Stimulated activated naive CD4-positive, alpha-beta T cell (primary cell): Measurements from ENCODE around the gene CMSS1.
"Not testable (repeated sequence)": the region's sequence is repeated elsewhere in the genome, so short reads cannot be mapped to it uniquely, and the experiment has no call there.

Experiments used
- DNase-seq, 6 experiments: peaks; one replicate each; lab custom pipeline; 2025; lab: John Stamatoyannopoulos, UW

Gene CMSS1

DNA sequence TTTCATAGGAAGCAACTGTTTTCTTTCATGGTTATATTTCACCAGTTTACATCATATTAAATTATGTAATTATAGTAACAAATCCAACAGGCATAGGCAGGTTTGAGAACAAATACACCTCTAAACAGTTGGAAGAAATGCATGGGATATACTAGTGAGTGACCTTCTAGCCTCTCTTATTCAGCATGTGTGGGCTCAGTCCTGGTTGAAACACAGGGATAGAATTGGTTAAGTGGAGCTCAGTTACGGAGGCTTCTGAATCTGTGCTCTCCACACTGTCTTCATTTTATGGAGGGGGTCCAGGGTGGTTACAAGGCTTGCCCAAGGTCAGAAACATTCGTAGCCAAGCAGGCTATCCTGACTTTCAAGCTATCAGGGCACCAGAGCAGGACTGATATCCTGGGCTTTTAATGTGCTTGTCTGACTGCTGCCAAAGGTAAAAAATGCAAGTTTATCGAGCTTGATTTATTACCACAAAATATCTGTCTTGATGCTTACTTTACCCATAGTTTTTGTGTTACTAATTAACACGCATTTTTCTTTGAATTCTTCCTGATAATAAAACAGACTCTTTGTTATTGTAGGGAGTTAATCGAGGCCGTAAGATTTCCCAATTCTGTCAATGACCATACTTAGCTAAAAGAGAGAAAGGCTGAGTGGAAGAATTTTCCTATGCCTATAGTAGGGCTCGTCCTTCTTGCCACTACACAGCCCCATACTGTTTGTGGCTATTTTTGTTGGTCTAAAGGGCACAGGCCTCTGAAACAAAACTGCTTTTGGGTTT, 207.1 kb downstream of the CMSS1 start:
- no peak for DNase-seq

DNA sequence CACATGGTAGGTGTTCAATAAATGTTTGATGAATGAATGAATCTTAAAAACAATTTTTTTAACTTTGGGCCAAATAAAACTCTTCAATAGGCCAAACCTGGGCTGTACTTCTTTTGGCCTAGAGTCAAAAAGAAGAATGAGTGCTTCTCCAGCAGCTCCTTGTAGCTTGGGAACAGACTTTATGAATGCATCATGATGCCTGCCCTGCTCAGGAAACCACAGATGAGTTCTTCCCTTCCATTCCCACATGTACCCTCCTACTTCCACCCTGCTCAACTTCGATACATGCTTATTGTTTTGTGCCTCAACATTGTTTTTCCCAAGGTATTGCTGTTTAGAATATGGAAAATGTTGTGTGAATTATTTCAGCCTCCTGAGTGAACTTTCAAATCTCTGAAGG, 209.7 kb downstream of the CMSS1 start:
- no peak for DNase-seq

DNA sequence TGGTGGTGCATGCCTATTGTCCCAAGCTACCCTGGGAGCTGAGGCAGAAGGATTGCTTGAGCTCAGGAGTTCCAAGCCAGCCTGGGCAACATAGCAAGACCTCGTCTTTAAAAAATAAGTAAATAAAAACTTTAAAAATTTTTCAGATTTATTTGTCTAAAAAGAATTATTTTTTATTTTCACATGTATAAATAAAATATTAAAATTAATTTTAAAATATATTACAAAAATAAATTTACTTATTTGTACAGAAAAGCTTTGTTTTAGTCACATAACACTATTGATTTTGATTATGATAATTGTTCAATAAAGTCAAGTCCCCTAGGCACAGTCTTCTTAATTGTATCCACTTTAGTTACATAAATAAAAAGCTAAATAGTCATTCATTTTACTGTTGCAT, 211.4 kb downstream of the CMSS1 start:
- no peak for DNase-seq

DNA sequence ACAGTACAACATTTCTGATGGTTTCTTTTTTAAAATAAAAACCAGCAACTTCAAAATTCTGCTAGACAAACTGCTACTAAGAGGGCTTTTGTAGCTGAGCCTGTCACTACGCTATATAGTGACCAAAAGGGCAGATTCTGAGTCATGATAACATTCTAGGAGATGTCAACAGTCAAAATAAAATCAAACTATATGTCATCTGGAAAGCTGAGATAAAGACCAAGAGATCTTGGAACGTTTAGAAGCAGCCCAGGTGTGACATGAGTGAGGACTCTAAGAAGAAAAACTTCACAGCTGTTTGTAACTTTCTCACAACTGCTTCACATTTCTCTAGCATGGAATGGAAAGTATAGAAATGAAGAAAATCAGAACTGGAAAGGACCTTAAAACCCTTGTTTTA, 212.0 kb downstream of the CMSS1 start:
- DNase-seq, result no peak

DNA sequence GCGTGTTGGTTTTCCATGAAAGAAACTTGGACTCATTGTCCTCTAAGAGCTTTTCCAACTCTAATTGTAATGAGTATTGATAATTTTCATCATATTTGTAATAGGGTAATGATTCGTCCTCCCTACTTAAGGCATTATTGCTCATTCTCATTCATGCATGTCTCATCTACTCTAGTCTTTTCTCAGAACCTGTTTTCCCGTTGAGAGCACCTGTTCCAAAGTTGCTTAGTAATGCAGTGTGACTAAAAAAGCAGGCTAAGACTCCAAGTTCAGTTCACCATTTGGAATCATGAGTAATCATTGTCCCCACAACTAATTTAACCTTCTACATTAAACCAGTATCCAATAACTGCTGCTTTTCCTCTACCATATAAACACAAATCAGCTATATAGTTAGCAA, 212.7 kb downstream of the CMSS1 start:
- DNase-seq, result no peak

DNA sequence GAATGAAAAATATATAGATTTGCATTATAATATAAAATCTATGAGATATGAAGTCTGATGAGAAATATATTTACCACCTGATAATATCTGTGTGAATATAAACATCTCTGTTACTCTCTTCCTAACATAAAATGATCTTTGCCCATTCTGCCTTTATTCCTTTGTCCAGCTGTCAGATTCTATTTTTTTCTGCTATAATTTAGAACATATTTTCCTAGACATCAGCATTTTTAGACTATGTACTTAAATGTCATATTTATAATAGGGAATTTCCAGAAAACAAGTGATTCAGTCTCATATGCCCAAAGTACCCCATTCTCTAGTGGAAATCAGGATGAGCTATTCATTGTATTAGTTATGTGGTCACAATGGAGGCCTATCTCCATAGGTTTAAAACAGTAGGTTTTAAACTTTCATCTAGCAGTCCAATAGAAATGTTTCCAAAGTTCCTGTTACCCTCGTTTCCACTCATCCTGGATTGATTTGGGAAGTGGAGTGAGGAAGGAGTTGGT, 213.3 kb downstream of the CMSS1 start:
- DNase-seq, result no peak

DNA sequence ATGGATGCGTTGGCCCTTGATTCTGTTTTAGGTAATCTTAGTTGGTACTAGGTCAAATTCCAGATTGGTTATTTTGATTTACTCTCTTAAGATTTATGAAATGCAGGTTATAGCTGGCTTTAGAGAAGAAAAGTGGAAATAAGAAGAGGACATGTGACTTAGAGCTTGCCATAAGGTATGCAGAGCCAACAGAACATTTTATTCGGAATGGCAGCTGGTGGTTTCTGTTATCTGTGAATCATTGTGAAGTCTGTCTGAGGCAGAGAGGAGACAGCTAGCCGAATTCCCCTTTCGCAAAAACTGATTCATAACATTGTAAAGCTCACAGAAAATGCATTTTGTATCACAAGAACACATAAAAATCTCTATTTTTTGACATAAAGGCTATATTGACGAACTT, 214.6 kb downstream of the CMSS1 start:
- DNase-seq, result no peak

DNA sequence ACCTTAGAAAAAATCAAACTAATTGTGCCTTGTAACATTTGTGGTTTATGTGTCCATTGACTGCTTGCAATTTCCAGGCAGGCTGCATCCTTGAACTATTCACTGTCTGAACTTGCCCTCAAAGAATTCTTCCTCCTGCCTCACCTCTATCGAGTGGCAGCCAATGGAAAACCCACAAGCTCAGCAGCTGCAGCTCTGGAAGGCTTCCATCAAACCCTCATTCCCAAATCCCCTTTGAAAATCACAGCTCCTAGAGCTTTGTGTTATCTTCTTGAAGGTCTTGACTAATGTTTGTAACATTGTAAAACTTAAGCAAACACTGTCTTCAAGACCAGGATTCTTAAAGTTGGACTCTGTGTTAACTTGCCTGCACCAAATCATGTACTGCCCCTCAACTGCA, 215.5 kb downstream of the CMSS1 start:
- DNase-seq, result no peak

DNA sequence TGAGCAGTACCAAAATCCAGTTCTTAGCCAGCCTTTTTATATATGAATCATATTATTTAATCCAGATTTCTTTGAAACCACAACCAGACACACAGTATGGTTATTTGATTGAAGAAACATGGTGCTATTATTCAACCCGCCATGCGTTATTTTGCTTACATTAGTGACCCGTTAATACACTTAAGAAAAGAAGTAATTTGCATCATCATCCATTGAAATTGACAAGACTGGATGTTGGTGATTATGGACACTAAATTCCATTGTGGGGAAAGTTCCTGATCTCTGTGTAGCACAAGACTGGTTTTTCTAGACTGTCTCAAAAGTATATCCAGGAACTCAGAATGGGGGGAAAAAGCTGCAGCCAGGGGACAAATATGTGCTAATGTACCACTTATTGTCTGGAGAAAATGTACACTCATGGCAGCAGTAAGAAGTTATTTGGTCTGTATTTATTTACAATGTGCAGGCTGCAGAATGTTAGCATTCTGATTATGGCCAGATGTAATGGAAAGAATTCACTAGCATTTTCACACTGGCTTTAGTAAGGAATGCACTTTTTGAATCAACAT, 216.3 kb downstream of the CMSS1 start:
- no peak for DNase-seq

DNA sequence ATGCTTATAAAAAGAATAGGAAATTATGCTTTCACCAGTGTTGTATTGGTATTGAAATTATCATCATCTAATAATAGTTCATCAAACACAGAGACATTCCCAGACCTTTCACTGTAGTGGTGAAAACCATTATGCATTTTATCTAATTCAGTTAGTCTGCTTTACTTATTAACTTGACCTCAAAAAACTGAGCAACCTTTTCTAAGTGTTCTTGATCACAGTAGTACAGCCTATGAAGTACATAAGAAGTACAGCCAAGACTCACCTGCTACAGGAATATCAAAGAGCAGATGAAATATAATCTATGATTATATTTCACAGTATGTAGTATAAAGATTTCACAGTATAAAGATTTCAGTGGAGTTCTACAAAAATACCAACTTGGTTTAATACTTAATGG, 221.4 kb downstream of the CMSS1 start:
- no peak for DNase-seq

DNA sequence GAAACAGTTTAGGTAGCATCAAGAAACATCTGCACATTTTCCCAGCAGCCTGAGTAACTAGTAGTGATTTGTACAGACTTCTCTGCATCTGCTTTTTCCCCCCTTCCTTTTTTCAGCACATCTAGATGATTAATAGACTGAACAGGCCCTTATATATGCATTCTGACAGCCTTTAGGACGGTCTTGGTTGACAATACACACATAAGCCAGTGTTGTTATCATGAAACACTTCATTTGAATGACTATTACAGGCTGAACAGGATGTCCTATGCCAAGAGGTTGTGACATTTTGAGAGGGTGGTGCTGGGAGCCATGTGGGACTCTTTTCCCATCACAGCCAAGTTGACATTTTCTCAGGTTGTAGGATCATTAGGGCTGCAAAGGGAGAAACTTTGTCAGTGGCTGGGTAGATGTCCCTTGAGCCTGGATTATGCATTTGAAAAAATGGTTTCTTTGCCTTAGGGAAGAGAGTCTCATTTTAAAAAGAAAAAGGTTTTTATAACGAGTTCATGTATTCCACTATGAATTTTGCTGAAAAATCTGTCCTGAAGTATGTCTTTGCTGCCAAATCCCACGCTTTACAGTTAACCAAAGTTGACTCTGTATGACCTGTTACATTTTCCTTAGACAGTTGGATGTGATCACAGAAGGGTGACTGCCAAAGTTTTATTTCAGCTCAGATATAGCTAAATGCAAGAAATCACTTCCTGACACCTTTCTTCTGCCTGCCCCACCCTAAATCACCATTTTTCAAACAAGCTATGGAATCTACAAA, 223.0 kb downstream of the CMSS1 start:
- DNase-seq, result no peak

DNA sequence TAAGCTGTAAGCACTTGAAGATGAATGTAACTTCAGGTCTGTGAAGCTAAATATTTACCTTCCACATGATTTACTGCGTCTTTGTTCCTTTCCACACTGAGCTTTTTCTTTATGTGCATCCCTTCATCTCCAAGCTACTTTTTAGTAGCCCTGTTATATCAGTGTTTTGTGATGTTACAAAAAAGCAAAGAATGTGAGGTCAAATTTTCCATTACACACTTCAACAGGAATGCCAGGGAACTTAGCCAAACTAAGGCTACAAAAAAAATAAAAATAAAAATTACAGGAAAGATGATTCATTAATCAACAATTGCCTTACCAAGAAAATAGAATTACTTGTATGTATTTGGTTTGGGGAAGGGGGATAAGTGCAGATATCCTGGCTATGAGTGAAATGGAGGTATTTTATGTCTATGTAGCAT, 223.7 kb downstream of the CMSS1 start:
- DNase-seq, result no peak

DNA sequence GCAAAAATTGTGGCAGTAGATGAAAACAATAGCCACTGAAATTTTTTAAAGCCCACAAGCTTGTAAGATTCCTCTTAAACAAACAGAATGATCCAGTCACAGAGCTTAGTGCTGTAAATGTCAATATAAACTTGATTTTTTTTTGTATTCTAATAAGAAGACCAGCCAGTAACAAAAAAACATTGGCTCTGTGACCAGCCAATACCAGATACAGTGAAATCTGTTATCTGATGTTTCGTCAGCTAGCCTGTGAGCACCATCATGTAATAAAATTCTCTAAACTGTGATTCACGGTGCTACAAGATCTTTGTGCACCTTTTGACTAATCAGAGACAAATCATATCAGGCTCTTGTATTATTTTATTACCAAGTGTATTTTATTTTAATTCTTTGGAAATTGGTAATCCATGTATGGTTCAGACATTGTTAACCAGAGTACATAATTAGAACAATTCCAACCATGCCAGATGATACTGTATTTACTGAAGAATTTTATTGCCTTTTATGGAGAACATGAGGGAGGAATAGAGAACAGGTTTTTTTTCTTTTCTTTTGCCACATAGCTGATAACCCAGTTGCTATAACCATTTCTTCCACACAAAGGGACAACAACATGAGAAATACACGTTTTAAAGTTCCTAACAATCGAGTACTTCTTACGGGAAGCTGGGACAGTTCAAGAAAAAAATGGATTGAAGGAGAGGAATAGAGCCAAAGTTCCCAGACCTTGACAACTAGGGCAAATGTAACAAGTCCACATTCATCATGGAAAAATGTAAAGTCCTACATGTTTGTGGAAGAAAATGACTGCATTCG, 224.7 kb downstream of the CMSS1 start:
- no peak for DNase-seq

DNA sequence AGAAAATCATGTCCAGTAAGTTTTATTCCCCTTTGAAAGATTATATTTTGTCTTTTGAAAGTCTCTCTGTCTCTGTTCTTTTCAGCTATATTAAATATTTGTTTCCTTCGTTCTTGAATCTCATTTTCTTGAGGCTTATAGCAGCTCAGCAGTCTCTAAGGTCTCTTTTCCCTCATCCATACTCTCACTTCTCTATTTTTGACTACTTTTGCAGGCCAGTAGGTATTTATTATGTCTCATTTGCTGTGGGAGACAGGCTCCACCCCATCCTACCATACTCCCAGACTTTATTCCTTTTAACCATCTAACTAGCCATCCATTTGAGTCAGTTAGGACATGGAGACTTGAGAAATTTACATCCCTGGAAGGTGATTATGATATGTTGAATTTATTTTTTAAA, 225.6 kb downstream of the CMSS1 start:
- DNase-seq, result no peak

DNA sequence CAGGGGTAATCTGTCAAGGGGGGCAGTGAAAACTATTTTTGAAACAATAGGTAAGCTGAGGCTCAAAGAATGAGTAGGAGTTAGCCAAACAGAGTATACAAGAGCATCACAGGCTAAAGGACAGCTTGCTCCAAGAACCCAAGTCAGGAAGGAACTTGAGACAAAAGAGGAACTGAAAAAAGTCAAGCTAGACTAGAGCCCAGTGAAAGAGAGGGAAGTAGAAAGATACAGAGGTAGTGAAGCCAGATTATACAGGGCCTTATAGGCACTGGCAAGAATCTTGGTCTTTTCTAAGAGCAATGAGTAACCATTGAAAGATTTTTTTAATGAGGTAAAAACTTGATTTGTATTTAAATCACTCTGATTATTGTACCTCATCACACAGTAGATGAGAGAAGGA, 226.7 kb downstream of the CMSS1 start:
- DNase-seq, result no peak

DNA sequence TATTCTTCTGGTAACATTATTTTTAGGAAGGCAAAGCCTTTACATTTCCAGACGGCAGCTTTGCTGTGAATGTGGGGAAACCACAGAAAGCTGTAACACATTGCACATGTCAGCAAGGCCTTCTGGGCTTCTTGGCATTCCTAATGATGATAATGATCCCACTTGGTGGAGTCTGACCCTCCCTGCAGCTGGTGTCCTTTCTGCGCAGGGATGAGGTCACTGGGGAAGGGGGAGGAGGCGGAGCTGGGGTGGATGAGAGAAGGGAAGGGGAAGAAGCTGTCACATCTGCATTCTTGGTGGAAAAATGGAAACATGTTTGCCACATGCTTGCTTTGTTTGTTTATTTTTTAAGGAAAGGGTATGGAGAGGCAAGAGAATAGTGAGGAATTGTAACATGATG, 228.0 kb downstream of the CMSS1 start:
- DNase-seq, result no peak

DNA sequence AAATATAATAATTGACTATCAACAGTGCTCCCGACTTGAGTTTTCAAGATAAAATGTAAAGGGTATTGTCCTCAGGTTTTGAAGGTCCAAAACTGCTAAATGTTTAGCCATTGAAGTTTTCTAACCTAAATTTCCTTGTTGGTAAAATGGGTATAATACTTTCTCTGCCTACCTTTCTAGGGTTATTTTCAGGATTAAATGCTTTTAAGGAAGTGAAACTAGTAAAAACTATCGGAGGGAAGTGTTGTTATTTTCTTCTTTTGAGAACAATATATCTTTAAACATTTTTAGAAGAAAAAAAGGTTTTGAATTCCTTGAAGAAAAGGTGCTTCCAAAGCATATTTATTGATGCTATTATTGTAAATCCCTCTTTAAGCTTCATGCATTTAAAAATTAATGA, 229.3 kb downstream of the CMSS1 start:
- DNase-seq, result no peak

DNA sequence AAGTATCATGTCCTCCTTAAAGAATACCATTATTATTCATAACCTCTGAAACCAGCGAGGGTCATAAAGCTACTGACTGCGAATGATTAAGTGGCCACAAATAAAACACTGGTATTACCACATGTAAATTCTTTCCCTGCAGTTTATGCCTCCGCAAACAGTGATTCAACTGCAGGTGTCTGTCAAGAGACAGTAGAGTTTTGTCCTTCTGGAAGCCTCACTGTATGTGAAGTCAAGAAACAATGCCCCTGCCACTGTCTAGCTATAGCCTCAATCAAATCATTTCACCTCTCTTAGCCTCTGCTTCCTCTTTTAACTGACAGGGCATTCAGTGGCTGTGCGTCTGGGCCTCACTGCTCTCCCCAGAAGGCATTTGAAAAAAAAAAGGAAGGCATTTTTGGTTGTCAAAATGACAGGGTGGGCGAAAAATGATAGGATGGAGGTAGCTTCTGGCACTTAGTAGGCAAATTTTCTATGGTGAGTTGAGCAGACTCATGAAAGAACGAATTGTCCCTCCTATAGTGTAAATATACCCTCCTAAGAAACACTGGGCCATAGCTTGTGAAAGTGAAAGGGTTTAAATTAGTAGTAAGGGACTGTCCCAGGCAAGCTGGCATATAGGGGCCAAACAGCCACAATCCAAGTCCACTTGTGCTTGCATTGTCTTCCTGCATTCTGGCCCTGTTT, 229.9 kb downstream of the CMSS1 start:
- no peak for DNase-seq

DNA sequence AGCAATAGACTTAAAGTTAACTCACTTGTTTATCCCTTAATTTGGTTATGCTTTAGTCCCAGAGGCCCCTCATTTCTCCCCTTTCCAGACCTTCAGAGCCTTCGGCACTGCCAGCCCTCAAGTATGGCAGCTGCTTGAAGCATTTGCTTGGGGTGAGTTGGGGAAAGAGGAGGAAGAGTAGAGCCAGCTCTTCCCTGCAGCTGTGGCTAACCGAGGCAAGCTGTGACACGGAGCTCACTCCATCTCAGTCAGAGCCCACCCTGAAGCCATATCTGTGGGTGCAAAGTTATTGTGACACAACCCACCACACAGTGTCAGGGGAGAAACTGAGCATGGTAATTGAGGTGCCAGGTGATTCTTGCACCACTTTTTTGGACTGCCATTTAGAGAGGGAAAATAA, 230.6 kb downstream of the CMSS1 start:
- no peak for DNase-seq

DNA sequence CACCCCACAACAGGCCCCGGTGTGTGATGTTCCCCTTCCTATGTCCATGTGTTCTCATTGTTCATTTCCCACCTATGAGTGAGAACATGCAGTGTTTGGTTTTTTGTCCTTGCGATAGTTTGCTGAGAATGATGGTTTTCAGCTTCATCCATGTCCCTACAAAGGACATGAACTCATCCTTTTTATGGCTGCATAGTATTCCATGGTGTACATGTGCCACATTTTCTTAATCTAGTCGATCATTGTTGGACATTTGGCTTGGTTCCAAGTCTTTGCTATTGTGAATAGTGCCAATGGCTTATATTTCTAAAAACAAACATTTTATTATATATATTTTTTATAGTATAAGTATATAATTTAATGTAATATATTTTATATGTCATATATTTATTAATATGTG, 233.9 kb downstream of the CMSS1 start:
- not testable (repeated sequence) for DNase-seq

DNA sequence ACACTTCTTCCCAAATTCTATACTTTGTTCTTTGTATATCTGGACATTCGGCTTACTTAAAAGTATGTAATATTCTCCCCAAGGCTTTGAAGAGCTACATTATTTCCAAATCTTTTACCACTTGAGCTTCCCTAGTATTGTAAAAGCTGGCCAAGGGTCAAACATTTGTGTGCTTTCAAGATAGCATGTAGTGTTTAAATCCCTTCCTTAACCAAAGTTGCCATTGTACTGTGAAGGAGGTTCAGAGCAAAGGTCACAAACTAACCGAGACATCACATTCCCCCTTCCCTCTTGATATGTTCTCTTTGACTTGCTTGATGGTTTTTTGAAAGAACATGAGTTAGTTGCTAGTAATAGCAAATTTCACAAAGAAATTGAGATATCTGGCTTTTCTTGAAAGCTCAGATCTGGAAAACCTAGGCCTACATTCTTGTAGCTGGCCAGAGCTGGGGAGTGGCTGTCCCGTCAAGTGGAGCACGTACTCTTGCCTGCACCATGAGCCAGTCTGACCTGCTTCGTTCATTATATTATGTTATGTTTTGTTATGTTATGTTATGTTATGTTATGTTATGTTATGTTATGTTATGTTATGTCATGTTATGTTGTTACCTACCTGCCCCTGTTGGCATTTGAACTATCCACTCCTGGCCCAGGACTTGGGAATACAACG, 236.4 kb downstream of the CMSS1 start:
- DNase-seq, result no peak
